NT2/D1 (cell line): ENCODE results near the gene TMEM187.

Source experiments
- DNase-seq: peaks from one replicate; pipeline ENCODE4 v3.0.0-alpha.2; 2011; ENCODE audit warnings: low read depth, low spot score
- H3K27me3 ChIP-seq: 2 replicates; pipeline ENCODE4 v1.6.0; 2011; ENCODE audit warnings: mild to moderate bottlenecking; ENCODE audit not compliant: insufficient read length, insufficient read depth
- H3K36me3 ChIP-seq: 2 replicates; pipeline ENCODE4 v1.6.1; 2011; ENCODE audit warnings: mild to moderate bottlenecking, low read length, mixed read lengths; ENCODE audit not compliant: insufficient read depth, insufficient read length
- H3K4me1 ChIP-seq: 2 replicates; pipeline ENCODE4 v1.5.1; 2011; ENCODE audit not compliant: insufficient read depth, insufficient read length
- H3K4me3 ChIP-seq: 2 replicates; pipeline ENCODE4 v1.5.1; 2011; ENCODE audit warnings: low read depth; ENCODE audit not compliant: insufficient read length
- H3K9ac ChIP-seq: 2 replicates; pipeline ENCODE4 v1.6.0; 2011; ENCODE audit warnings: low read depth; ENCODE audit not compliant: insufficient read length
- H3K9me3 ChIP-seq: 2 replicates; pipeline ENCODE4 v1.5.1; 2011; ENCODE audit warnings: mild to moderate bottlenecking, low read length; ENCODE audit not compliant: insufficient read depth
- SUZ12 ChIP-seq: IDR thresholded peaks from 2 replicates; pipeline ENCODE4 v1.6.1; 2011; ENCODE audit not compliant: insufficient read length, insufficient read depth; ENCODE audit errors: extremely low read depth
- YY1 ChIP-seq: IDR thresholded peaks from 2 replicates; pipeline ENCODE4 v1.6.1; 2011; ENCODE audit not compliant: insufficient read length, insufficient read depth
- ZNF274 ChIP-seq: IDR thresholded peaks from 2 replicates; pipeline ENCODE4 v1.6.1; 2011; ENCODE audit warnings: mild to moderate bottlenecking, low read depth, low read length

The TMEM187 gene

GRCh38 chrX:154029439-154029838 is 56.9 kb downstream of the TMEM187 start:
- Histone ChIP-seq H3K36me3 (peaks cover 33% of the 10 kb centered on the region), H3K9me3 (no peaks in the 10 kb centered on the region), H3K9ac (no peak overlapping the region), H3K27me3 (no peaks in the 10 kb centered on the region), H3K4me3 (no peak overlapping the region), H3K4me1 (no peaks in the 10 kb centered on the region)
- DNase-seq, result no peak
- TF ChIP-seq ZNF274 (no peak), YY1 (no peak), SUZ12 (no peak)

GRCh38 chrX:154030266-154030665 is 57.7 kb downstream of the TMEM187 start:
- DNase-seq, result no peak
- Histone ChIP-seq H3K36me3 (peaks cover 33% of the 10 kb centered on the region), H3K9me3 (no peaks in the 10 kb centered on the region), H3K4me1 (no peaks in the 10 kb centered on the region), H3K9ac (no peak overlapping the region), H3K27me3 (no peaks in the 10 kb centered on the region), H3K4me3 (no peak overlapping the region)
- no peak for TF ChIP-seq YY1
- TF ChIP-seq ZNF274, result no peak
- no peak for TF ChIP-seq SUZ12

DNA sequence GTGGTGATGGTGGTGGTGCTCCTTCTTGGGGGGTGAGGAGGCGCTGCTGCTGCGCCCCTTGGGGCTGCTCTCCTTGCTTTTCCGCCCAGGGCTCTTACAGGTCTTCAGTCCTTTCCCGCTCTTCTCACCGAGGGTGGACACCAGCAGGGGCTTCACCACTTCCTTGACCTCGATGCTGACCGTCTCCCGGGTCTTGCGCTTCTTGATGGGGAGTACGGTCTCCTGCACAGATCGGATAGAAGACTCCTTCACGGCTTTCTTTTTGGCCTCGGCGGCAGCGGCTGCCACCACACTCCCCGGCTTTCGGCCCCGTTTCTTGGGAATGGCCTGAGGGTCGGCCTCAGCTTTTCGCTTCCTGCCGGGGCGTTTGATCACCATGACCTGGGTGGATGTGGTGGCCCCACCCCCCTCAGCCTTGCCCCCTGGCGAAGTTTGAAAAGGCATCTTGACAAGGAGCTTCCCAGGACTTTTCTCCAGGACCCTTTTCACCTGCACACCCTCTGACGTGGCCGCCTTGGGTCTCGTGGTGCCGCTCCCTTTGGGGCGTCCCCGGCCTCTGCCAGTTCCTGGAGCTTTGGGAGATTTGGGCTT is 58.3 kb downstream of the TMEM187 start:
- Histone ChIP-seq H3K9ac (no peak overlapping the region), H3K36me3 (peaks cover 33% of the 10 kb centered on the region), H3K4me1 (no peaks in the 10 kb centered on the region), H3K9me3 (no peaks in the 10 kb centered on the region), H3K4me3 (no peak overlapping the region), H3K27me3 (no peaks in the 10 kb centered on the region)
- DNase-seq, result no peak
- TF ChIP-seq SUZ12 (no peak), ZNF274 (no peak), YY1 (no peak)

- H3K36me3 ChIP-seq, result peaks cover 30% of the 10 kb centered on the region
- H3K4me3 ChIP-seq, result no peak overlapping the region
- TF ChIP-seq YY1, result no peak
- no peak for TF ChIP-seq SUZ12
- no peak for TF ChIP-seq ZNF274
- no peak overlapping the region for H3K9ac ChIP-seq
- H3K4me1 ChIP-seq, result no peaks in the 10 kb centered on the region
- DNase-seq, result no peak
- H3K27me3 ChIP-seq, result no peaks in the 10 kb centered on the region
- no peaks in the 10 kb centered on the region for H3K9me3 ChIP-seq
Observed at GRCh38 chrX:154032160-154032559, 59.6 kb downstream of the TMEM187 start.

DNA sequence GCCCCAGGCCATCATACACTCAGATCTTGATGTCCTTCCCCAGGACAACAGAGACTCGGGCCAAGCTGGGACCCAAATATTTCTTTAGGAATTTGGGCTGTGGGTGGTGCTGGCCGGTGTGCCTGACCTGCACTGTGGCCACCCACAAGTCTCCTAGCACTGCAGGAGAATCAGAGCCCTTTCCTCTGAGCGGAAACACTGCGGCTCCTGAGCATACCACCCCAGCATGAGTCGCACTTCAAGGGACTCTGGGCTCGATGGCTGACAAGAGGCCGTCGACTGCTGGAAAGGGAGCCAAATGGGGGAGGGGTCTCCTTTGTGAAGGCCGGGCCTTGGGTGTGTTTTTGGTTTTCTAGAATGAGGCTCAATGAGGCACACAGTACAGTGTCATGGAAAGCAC is 60.1 kb downstream of the TMEM187 start:
- H3K27me3 ChIP-seq, result no peaks in the 10 kb centered on the region
- no peak overlapping the region for H3K4me3 ChIP-seq
- H3K9me3 ChIP-seq, result no peaks in the 10 kb centered on the region
- no peak for TF ChIP-seq SUZ12
- H3K36me3 ChIP-seq, result peaks cover 25% of the 10 kb centered on the region
- H3K9ac ChIP-seq, result no peak overlapping the region
- no peak for DNase-seq
- H3K4me1 ChIP-seq, result no peaks in the 10 kb centered on the region
